ENCODE results near the gene IFNL4.
"Not testable (repeated sequence)": the region's sequence is repeated elsewhere in the genome, so short reads cannot be mapped to it uniquely, and the experiment has no call there.

IFNL4 gene

GRCh38 chr19:39246951-39247669 lies 1.5 kb downstream of the IFNL4 start:
- DNase-seq: peak; percentile 62
- H3K36me3 Mint-ChIP-seq (ENCODE audit: low read depth): no peaks in the 10 kb centered on the region
- H3K27ac Mint-ChIP-seq: no peak overlapping the region
- H3K27me3 Mint-ChIP-seq (ENCODE audit: low read depth, poor library complexity): peaks cover 84% of the 10 kb centered on the region
- peak overlapping the region; percentile 18 for H3K4me3 Mint-ChIP-seq
- H3K4me1 Mint-ChIP-seq: peaks cover 7% of the 10 kb centered on the region
- no peaks in the 10 kb centered on the region for H3K9me3 Mint-ChIP-seq
- TF ChIP-seq CTCF (IDR thresholded peaks at IDR 0.05): no peak

- not testable (repeated sequence) for H3K4me3 Mint-ChIP-seq; H3K36me3 Mint-ChIP-seq (ENCODE audit: low read depth); H3K9me3 Mint-ChIP-seq; H3K27ac Mint-ChIP-seq; H3K4me1 Mint-ChIP-seq; DNase-seq
- H3K27me3 Mint-ChIP-seq (ENCODE audit: low read depth, poor library complexity): peaks cover 80% of the 10 kb centered on the region
These were observed 3.5 kb downstream of the IFNL4 start for GRCh38 chr19:39245166-39245565.

GRCh38 chr19:39244410-39245100 lies 4.1 kb downstream of the IFNL4 start, which contains the start of gene IFNL3:
Gene IFNL3, minus strand, starts transcription at chr19:39245006. Its CDS starts 39 bp downstream, at chr19:39244967.
- not testable (repeated sequence) for H3K27ac Mint-ChIP-seq; H3K36me3 Mint-ChIP-seq (ENCODE audit: low read depth); DNase-seq; H3K9me3 Mint-ChIP-seq; H3K4me3 Mint-ChIP-seq; H3K4me1 Mint-ChIP-seq
- H3K27me3 Mint-ChIP-seq (ENCODE audit: low read depth, poor library complexity): peaks cover 80% of the 10 kb centered on the region

GRCh38 chr19:39243741-39244140 lies 4.9 kb downstream of the IFNL4 start:
- H3K27ac Mint-ChIP-seq; H3K9me3 Mint-ChIP-seq; H3K4me3 Mint-ChIP-seq; H3K36me3 Mint-ChIP-seq (ENCODE audit: low read depth); DNase-seq; H3K4me1 Mint-ChIP-seq: not testable (repeated sequence)
- H3K27me3 Mint-ChIP-seq (ENCODE audit: low read depth, poor library complexity): peaks cover 80% of the 10 kb centered on the region

- no peaks in the 10 kb centered on the region for H3K36me3 Mint-ChIP-seq (ENCODE audit: low read depth)
- H3K27ac Mint-ChIP-seq: no peak overlapping the region
- no peak overlapping the region for H3K4me3 Mint-ChIP-seq
- H3K9me3 Mint-ChIP-seq: no peaks in the 10 kb centered on the region
- no peak for DNase-seq
- H3K4me1 Mint-ChIP-seq: peaks cover 7% of the 10 kb centered on the region
- no peak for TF ChIP-seq CTCF (IDR thresholded peaks at IDR 0.05)
- peaks cover 85% of the 10 kb centered on the region for H3K27me3 Mint-ChIP-seq (ENCODE audit: low read depth, poor library complexity)
These were observed 8.2 kb downstream of the IFNL4 start for GRCh38 chr19:39240421-39240820.

GRCh38 chr19:39238944-39239343 lies 9.7 kb downstream of the IFNL4 start:
- H3K36me3 Mint-ChIP-seq (ENCODE audit: low read depth): no peaks in the 10 kb centered on the region
- H3K27me3 Mint-ChIP-seq (ENCODE audit: low read depth, poor library complexity): peaks cover 87% of the 10 kb centered on the region
- no peak for TF ChIP-seq CTCF (IDR thresholded peaks at IDR 0.05)
- H3K27ac Mint-ChIP-seq: no peak overlapping the region
- no peaks in the 10 kb centered on the region for H3K9me3 Mint-ChIP-seq
- H3K4me1 Mint-ChIP-seq: peaks cover 7% of the 10 kb centered on the region
- no peak for DNase-seq
- no peak overlapping the region for H3K4me3 Mint-ChIP-seq

- no peak overlapping the region for H3K27ac Mint-ChIP-seq
- H3K4me3 Mint-ChIP-seq: no peak overlapping the region
- DNase-seq: no peak
- no peaks in the 10 kb centered on the region for H3K36me3 Mint-ChIP-seq (ENCODE audit: low read depth)
- H3K4me1 Mint-ChIP-seq: peaks cover 2% of the 10 kb centered on the region
- TF ChIP-seq CTCF (IDR thresholded peaks at IDR 0.05): no peak
- H3K9me3 Mint-ChIP-seq: no peaks in the 10 kb centered on the region
- H3K27me3 Mint-ChIP-seq (ENCODE audit: low read depth, poor library complexity): peaks cover 87% of the 10 kb centered on the region
These were observed 10.4 kb downstream of the IFNL4 start for GRCh38 chr19:39238209-39238608.
